ENCODE measurements around the gene TAP2.
A peak's percentile ranks its signal among the peaks of the same experiment; 100 is the strongest.

The TAP2 gene

GRCh38 chr6:32842021-32842650 is 3.6 kb upstream of the TAP2 start:
- TF ChIP-seq CTCF (IDR thresholded peaks at IDR 0.05; ENCODE audit: insufficient read depth, low read depth, low read length, missing control alignments), result no peak
- DNase-seq (ENCODE audit: low read depth), result no peak
- no peak overlapping the region for H3K4me3 ChIP-seq (ENCODE audit: low read length)

GRCh38 chr6:32840604-32841246 is 2.2 kb upstream of the TAP2 start:
- no peak overlapping the region for H3K4me3 ChIP-seq (ENCODE audit: low read length)
- DNase-seq (ENCODE audit: low read depth), result no peak
- TF ChIP-seq CTCF (IDR thresholded peaks at IDR 0.05; ENCODE audit: insufficient read depth, low read depth, low read length, missing control alignments), result no peak

GRCh38 chr6:32839356-32839755 is 817 bp upstream of the TAP2 start:
- TF ChIP-seq CTCF (IDR thresholded peaks at IDR 0.05; ENCODE audit: insufficient read depth, low read depth, low read length, missing control alignments), result no peak
- H3K4me3 ChIP-seq (ENCODE audit: low read length), result no peak overlapping the region
- DNase-seq (ENCODE audit: low read depth), result no peak

GRCh38 chr6:32837651-32838113 is 857 bp downstream of the TAP2 start:
- DNase-seq (ENCODE audit: low read depth), result peak; percentile 91
- TF ChIP-seq CTCF (IDR thresholded peaks at IDR 0.05; ENCODE audit: insufficient read depth, low read depth, low read length, missing control alignments), result no peak
- peak overlapping the region; percentile 79 for H3K4me3 ChIP-seq (ENCODE audit: low read length)

GRCh38 chr6:32836873-32837272 is 1.7 kb downstream of the TAP2 start:
- no peak for DNase-seq (ENCODE audit: low read depth)
- TF ChIP-seq CTCF (IDR thresholded peaks at IDR 0.05; ENCODE audit: insufficient read depth, low read depth, low read length, missing control alignments), result no peak
- peak overlapping the region; percentile 79 for H3K4me3 ChIP-seq (ENCODE audit: low read length)

- no peak for DNase-seq (ENCODE audit: low read depth)
- no peak for TF ChIP-seq CTCF (IDR thresholded peaks at IDR 0.05; ENCODE audit: insufficient read depth, low read depth, low read length, missing control alignments)
- no peak overlapping the region for H3K4me3 ChIP-seq (ENCODE audit: low read length)
These were observed 3.2 kb downstream of the TAP2 start for GRCh38 chr6:32835167-32835893.
